H9 (cell line): ENCODE data around the gene DERL2. TPM values are rescaled to one million over a fixed set of nuclear protein-coding genes. Genes with fewer than 3 reads are reported as not detected.

Source experiments
- DNase-seq: peaks from one replicate; pipeline ENCODE4 v3.0.0-alpha.2; 2017
- H2AFZ ChIP-seq: one replicate; pipeline ENCODE4 v1.6.1; 2013; ENCODE audit warnings: mild to moderate bottlenecking, low read length, control low read depth, moderate library complexity
- H2AK5ac ChIP-seq: 2 replicates; pipeline ENCODE4 v1.6.1; 2013; ENCODE audit warnings: low read length, control low read depth, mixed read lengths; ENCODE audit not compliant: insufficient read length
- H2BK120ac ChIP-seq: one replicate; pipeline ENCODE4 v1.6.1; 2013; ENCODE audit warnings: low read depth, mild to moderate bottlenecking, low read length, control low read depth, inconsistent platforms; ENCODE audit not compliant: poor library complexity, severe bottlenecking
- H2BK12ac ChIP-seq: 2 replicates; pipeline ENCODE4 v1.6.1; 2013; ENCODE audit warnings: low read length, control low read depth, mixed read lengths, low read depth; ENCODE audit not compliant: insufficient read length
- H2BK15ac ChIP-seq: 2 replicates; pipeline ENCODE4 v1.6.1; 2013; ENCODE audit warnings: low read depth, low read length, control low read depth
- H2BK20ac ChIP-seq: one replicate; pipeline ENCODE4 v1.6.1; 2013; ENCODE audit warnings: low read depth, mild to moderate bottlenecking, low read length, control low read depth, inconsistent platforms; ENCODE audit not compliant: poor library complexity, severe bottlenecking
- H2BK5ac ChIP-seq: 2 replicates; pipeline ENCODE4 v1.6.1; 2013; ENCODE audit warnings: low read length, control low read depth, mixed read lengths; ENCODE audit not compliant: insufficient read length
- H3K14ac ChIP-seq: 2 replicates; pipeline ENCODE4 v1.6.1; 2013; ENCODE audit warnings: low read length, control low read depth; ENCODE audit not compliant: insufficient read depth
- H3K18ac ChIP-seq: 2 replicates; pipeline ENCODE4 v1.6.1; 2013; ENCODE audit warnings: low read depth, mild to moderate bottlenecking, mixed read lengths, low read length, control low read depth; ENCODE audit not compliant: insufficient read length
- H3K23ac ChIP-seq: 2 replicates; pipeline ENCODE4 v1.6.1; 2013; ENCODE audit warnings: low read length, control low read depth, mixed read lengths, low read depth; ENCODE audit not compliant: insufficient read length
- H3K23me2 ChIP-seq: 2 replicates; pipeline ENCODE4 v1.6.1; 2013; ENCODE audit warnings: low read depth, mild to moderate bottlenecking, mixed read lengths, low read length, control low read depth; ENCODE audit not compliant: insufficient read length, poor library complexity, severe bottlenecking
- H3K27ac ChIP-seq: 2 replicates; pipeline ENCODE4 v1.5.1; 2013; ENCODE audit warnings: low read length, control low read depth, mixed read lengths, low read depth; ENCODE audit not compliant: insufficient read length
- H3K27me3 ChIP-seq: 2 replicates; pipeline ENCODE4 v1.6.1; 2013; ENCODE audit warnings: low read length, control low read depth, inconsistent platforms; ENCODE audit not compliant: insufficient read depth
- H3K4ac ChIP-seq: 2 replicates; pipeline ENCODE4 v1.6.1; 2013; ENCODE audit warnings: low read depth, mild to moderate bottlenecking, control low read depth, inconsistent platforms, low read length, moderate library complexity
- H3K4me1 ChIP-seq: 2 replicates; pipeline ENCODE4 v1.6.1; 2013; ENCODE audit warnings: low read length, control low read depth, inconsistent platforms; ENCODE audit not compliant: insufficient read depth
- H3K4me2 ChIP-seq: 2 replicates; pipeline ENCODE4 v1.6.1; 2013; ENCODE audit warnings: low read length, control low read depth, mixed read lengths; ENCODE audit not compliant: insufficient read length, insufficient read depth
- H3K56ac ChIP-seq: 2 replicates; pipeline ENCODE4 v1.6.1; 2013; ENCODE audit warnings: low read depth, mild to moderate bottlenecking, mixed read lengths, low read length, control low read depth; ENCODE audit not compliant: insufficient read length
- H3K79me1 ChIP-seq: 2 replicates; pipeline ENCODE4 v1.6.1; 2013; ENCODE audit warnings: low read depth, mild to moderate bottlenecking, moderate library complexity, low read length, control low read depth, inconsistent platforms; ENCODE audit not compliant: insufficient read depth, poor library complexity, severe bottlenecking
- H3K79me2 ChIP-seq: 2 replicates; pipeline ENCODE4 v1.6.1; 2013; ENCODE audit warnings: low read length, control low read depth, inconsistent platforms; ENCODE audit not compliant: insufficient read depth
- H3K9ac ChIP-seq: 2 replicates; pipeline ENCODE4 v1.6.1; 2013; ENCODE audit warnings: low read length, control low read depth, mixed read lengths; ENCODE audit not compliant: insufficient read length; ENCODE audit errors: extremely low read depth
- H3K9me3 ChIP-seq: one replicate; pipeline ENCODE4 v1.6.1; 2013; ENCODE audit warnings: low read depth, low read length, inconsistent platforms; ENCODE audit not compliant: control insufficient read depth
- H3T11ph ChIP-seq: one replicate; pipeline ENCODE4 v1.6.1; 2013; ENCODE audit warnings: mild to moderate bottlenecking, low read length, control low read depth, inconsistent platforms
- H4K20me1 ChIP-seq: one replicate; pipeline ENCODE4 v1.6.1; 2013; ENCODE audit not compliant: control insufficient read depth, insufficient read length, insufficient read depth
- H4K5ac ChIP-seq: 2 replicates; pipeline ENCODE4 v1.6.1; 2013; ENCODE audit warnings: low read depth, mild to moderate bottlenecking, mixed read lengths, low read length, control low read depth; ENCODE audit not compliant: insufficient read length
- H4K8ac ChIP-seq: replicated peaks from 2 replicates; pipeline ENCODE4 v1.6.1; 2013; ENCODE audit warnings: low read length, control low read depth, mixed read lengths, low read depth; ENCODE audit not compliant: insufficient read length
- H4K91ac ChIP-seq: 2 replicates; pipeline ENCODE4 v1.6.1; 2013; ENCODE audit warnings: low read depth, mild to moderate bottlenecking, moderate library complexity, mixed read lengths, low read length, control low read depth; ENCODE audit not compliant: insufficient read length
- H3K27ac Mint-ChIP-seq, 3 experiments: 2 replicates in 2 of 3; 3 replicates in 1 of 3; pipeline ENCODE4 v1.8.0; 2020 to 2021; ENCODE audit warnings: mixed read lengths in 3 of 3, mild to moderate bottlenecking in 1 of 3, moderate library complexity in 1 of 3
- H3K27me3 Mint-ChIP-seq: 2 replicates; pipeline ENCODE4 v1.8.0; 2021; ENCODE audit warnings: low read depth, mild to moderate bottlenecking, moderate library complexity, mixed read lengths
- H3K36me3 Mint-ChIP-seq, 3 experiments: 2 replicates in 2 of 3; 3 replicates in 1 of 3; pipeline ENCODE4 v1.8.0; 2020 to 2021; ENCODE audit warnings: low read depth in 3 of 3, mixed read lengths in 3 of 3; ENCODE audit not compliant: insufficient read depth in 1 of 3
- H3K4me1 Mint-ChIP-seq, 2 experiments: 2 replicates each; pipeline ENCODE4 v1.8.0; 2020; ENCODE audit warnings: mixed read lengths in 2 of 2
- H3K4me3 Mint-ChIP-seq, 2 experiments: 2 replicates in 1 of 2; 3 replicates in 1 of 2; pipeline ENCODE4 v1.8.0; 2020 to 2021; ENCODE audit warnings: mild to moderate bottlenecking in 2 of 2, mixed read lengths in 2 of 2, moderate library complexity in 1 of 2
- H3K9me3 Mint-ChIP-seq, 2 experiments: 2 replicates in 1 of 2; 3 replicates in 1 of 2; pipeline ENCODE4 v1.8.0; 2020; ENCODE audit warnings: mild to moderate bottlenecking in 2 of 2, mixed read lengths in 2 of 2, moderate library complexity in 1 of 2
- CTCF ChIP-seq: fragments of 200-600 bp; sonication (generic); conservative IDR thresholded peaks from 3 replicates; pipeline ENCODE4 v1.8.0; 2021; ENCODE audit warnings: antibody characterized with exemption, mild to moderate bottlenecking
- WGBS: extraction: QIAGEN DNeasy Blood & Tissue Kit; methylation state at CpG from one replicate; pipeline ENCODE4 v1.1.7; 2013; ENCODE audit warnings: missing lambda C conversion rate, low lambda C conversion rate, mixed read lengths; ENCODE audit not compliant: insufficient read length; ENCODE audit errors: extremely low coverage; 5-methylcytosine and 5-hydroxymethylcytosine counted together
- long read RNA-seq: library from polyadenylated mRNA; unstranded; transcript quantifications from one replicate; pipeline ENCODE4 v2.0.0, GENCODE V29; 2020
- total RNA-seq: library from RNA; stranded (reverse); gene quantifications from 2 replicates; pipeline ENCODE4 v1.2.1, GENCODE V29; 2021

DERL2 gene
- 83.2 and 85.6 TPM in 2 replicates for total RNA-seq
- long read RNA-seq, full-length matches to known transcripts: 205 of 282 reads
- long read RNA-seq, partial matches to known transcripts: 9 of 282 reads
- long read RNA-seq, other reads (novel, unspliced or antisense): 68 of 282 reads

GRCh38 chr17:5485270-5486205, at the start of gene DERL2:
Gene DERL2, minus strand, starts transcription at chr17:5486178. Its CDS starts 17 bp downstream, at chr17:5486161.
- peak within 1 kb of the TSS; percentile 90 for H2BK12ac ChIP-seq
- peak within 1 kb of the TSS; percentile 99 for H3K9ac ChIP-seq
- peak within 1 kb of the TSS; percentile 100 for H3K14ac ChIP-seq
- H4K20me1 ChIP-seq: no peaks in the 10 kb centered on the region
- H3K4ac ChIP-seq: peak within 1 kb of the TSS; percentile 13; the same call in 1 of the 2 replicates
- H4K91ac ChIP-seq: peak within 1 kb of the TSS; percentile 81
- peak within 1 kb of the TSS; percentile 76 for H3K56ac ChIP-seq
- peak within 1 kb of the TSS; percentile 99 for H3K4me2 ChIP-seq
- Mint-ChIP-seq H3K27me3 (no peaks in the 10 kb centered on the region; the same call in 1 of the 2 replicates), H3K4me1 (peaks cover 4 to 21% of the 10 kb centered on the region in 2 experiments), H3K27ac (peak within 1 kb of the TSS; percentile 98 to 100 (median 99)), H3K4me3 (peak within 1 kb of the TSS; percentile 97 to 100), H3K36me3 (peaks cover 36 to 76% (median 66%) of the 10 kb centered on the region in 3 experiments), H3K9me3 (no peaks in the 10 kb centered on the region)
- H4K5ac ChIP-seq: peak within 1 kb of the TSS; percentile 91
- H2AFZ ChIP-seq: no peak within 1 kb of the TSS
- H3K18ac ChIP-seq: peak within 1 kb of the TSS; percentile 99
- H3K79me2 ChIP-seq: peaks cover 13% of the 10 kb centered on the region; the same call in 1 of the 2 replicates
- no peak within 1 kb of the TSS for H3T11ph ChIP-seq
- H3K4me1 ChIP-seq: no peaks in the 10 kb centered on the region
- peak within 1 kb of the TSS; percentile 89 for H4K8ac ChIP-seq
- H3K9me3 ChIP-seq: no peaks in the 10 kb centered on the region
- H2AK5ac ChIP-seq: no peak within 1 kb of the TSS
- H3K23ac ChIP-seq: peak within 1 kb of the TSS; percentile 21
- 0 out of 2 replicates have a peak within 1 kb of the TSS, but pooled peaks have one; percentile 60 for H2BK15ac ChIP-seq
- no CpG with 5 or more reads among the region's 29 CpGs for WGBS
- no peak for DNase-seq
- no peaks in the 10 kb centered on the region for H3K27me3 ChIP-seq
- H3K79me1 ChIP-seq: peaks cover 3% of the 10 kb centered on the region
- H3K23me2 ChIP-seq: peaks cover 12% of the 10 kb centered on the region
- no peak within 1 kb of the TSS for H2BK20ac ChIP-seq
- H2BK120ac ChIP-seq: peak within 1 kb of the TSS; percentile 87
- peak within 1 kb of the TSS; percentile 94 for H3K27ac ChIP-seq
- TF ChIP-seq CTCF: no peak
- H2BK5ac ChIP-seq: peak within 1 kb of the TSS; percentile 94
